GM10847 (cell line): ENCODE data around the gene MRPS23.

Source experiments
- POLR2A ChIP-seq: IDR thresholded peaks from 2 replicates; pipeline ENCODE4 v1.6.1; 2011; ENCODE audit not compliant: insufficient read length; ENCODE audit errors: extremely low read depth

The MRPS23 gene

DNA sequence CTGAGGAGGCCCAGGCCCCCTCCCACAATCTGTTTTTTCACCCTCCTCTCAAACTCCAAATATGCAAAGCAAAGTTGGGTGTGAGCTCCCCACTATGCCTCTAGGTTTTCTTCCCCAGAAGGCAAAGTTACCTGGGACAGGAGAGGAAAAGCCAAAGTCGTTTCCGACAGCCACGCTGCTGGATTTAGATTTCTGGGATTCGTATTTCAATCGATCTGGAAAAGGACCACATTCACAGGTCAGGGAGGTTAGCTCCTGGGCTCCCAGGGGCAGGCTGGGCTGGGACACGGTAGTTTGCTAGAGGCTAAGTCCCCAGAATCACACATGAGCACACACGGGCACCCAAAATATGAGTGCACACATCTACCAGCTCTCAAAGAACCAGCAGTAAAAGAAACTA is 21.3 kb upstream of the MRPS23 start:
- TF ChIP-seq POLR2A = no peak

DNA sequence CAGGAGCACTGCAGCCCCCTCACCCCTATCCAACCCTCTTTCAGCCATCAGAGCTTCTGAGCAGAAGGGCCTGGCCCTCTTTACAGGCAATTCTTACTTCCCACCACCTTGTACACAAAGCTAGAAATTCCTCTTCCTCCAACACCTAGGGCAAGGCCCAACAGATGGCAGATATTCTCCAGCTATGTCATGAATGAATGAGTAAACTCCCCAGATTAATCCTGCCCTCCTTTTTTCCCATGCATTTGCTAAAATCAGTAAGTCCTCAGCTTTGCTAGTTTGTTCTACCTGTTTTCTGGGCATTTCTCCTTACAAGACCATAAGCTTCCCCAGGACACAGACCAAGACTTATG is 20.4 kb upstream of the MRPS23 start:
- TF ChIP-seq POLR2A = no peak

DNA sequence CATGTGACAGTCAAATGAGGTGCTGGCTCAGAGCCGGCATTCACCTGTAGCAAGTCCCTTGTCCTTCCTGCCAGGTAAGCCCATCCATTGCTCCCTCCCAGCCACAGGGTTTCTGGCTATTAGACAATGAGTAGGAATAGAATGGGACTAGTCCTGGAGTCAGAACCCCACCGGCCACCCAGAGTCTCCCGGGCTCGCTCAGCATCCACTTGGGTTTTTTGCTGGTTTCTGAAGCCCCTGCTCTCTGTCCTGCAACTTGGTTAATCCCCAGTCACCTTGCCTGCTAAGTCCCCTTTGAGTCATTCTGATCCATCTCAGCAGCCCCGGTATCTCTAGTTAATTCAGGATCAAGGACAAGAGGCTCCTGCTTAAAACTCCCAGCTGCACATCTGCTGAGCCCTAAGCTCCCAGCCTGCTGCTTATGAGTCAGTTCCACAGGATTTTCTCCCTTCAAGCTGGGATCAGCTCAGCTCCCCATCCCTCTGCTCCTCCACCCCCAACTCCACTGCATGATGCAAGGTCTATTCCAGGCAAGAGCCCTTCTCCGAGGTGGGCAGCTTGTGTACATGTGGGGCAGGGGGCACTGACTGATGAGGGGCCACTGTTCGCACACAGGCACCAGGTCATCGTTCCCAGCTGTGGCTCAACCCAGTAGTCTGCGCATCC is 19.9 kb upstream of the MRPS23 start:
- TF ChIP-seq POLR2A = no peak

DNA sequence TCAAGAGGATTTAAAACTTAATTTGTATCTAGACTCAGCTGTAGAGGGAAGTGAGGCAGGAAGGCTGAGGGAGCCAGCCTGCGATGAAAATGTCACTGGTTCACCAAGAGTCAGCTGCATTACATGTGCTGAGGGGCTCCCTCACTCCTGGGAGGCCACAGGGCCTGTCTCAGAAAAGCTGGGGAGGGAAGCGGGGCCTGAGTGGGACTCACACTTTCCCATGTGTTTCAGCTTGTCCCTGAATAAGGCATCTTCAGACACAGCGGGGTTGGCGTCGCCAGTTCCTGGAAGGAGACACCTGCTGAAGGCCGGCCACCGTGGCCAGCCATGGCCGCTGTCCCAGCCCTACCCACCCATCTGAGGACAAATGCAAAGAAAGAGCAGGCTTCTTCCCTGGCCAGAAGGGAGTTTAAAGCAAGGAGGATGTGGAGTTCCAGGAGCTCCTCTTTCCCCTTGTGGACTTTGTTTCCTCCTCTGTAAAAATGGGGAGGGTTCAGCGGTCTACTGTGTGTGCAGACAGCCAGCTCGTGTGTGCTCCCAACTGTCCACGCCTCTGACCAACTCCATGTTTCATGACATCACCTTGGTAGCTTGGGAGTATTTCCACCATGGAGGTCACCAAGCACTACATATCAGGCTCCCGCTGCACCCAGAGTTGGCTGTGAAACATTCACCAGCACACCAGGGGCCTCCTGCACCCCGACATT is 19.2 kb upstream of the MRPS23 start:
- no peak for TF ChIP-seq POLR2A

DNA sequence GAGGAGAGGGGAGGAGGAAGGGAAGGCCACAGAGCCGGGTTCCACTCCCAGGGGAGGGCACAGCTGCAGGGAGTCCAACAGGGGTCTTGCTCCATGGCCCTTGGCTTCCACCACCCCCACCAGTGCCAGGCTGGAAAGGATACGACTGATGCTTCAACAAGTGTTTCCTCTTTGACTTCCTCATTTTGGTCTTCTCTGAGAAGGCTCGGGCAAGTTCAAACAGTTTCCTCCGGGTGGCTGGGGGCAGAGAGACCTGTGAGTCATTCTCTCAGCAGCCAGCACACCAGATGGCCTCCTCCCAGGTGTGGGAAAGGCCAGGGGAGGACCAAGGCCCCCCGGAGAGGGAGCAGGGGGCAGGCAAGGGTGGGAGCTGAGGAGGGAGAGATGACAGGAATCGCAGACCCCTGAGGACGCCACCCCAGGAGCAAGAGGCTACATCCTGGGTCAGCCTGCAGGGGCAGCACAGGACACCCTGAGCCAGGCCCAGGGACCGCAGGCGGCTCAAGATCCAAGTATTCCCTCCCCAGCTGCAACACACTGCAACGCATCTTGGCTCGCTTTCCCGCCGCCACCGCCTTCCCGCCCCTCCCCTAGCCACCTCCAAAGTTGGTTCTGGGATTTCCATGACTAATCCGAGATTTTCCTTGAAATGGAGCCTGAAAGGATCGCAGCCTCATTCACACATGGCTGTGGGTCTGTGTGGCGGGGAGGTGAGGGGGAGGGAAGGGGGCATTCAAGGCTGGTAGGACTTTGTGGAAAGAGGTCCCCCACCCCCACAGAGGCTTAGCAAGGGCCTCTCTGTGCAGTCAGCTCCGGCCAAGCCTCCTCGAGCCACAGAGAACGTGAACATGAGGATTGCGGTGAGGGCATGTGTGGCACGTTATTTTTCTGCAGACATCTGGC is 18.4 kb upstream of the MRPS23 start:
- TF ChIP-seq POLR2A = no peak

DNA sequence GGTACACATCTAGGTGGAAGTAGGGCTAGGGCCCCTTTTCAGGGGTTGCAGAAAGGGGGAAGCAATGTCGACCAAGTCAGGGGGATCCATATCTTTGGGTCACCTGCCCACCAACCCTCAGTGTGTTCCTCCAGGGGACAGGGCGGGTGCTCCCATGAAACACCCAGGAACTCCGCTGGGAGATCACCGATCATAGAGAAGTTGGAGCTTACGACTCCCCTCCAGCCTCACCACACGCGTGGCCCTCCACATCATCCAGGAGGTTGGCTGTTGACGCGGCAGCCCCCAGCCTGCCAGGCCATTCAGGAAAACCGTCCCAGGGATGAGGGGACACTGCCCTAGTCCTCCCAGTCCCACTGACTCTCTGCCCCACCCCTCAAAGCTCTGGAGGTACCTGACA is 17.3 kb upstream of the MRPS23 start:
- no peak for TF ChIP-seq POLR2A

DNA sequence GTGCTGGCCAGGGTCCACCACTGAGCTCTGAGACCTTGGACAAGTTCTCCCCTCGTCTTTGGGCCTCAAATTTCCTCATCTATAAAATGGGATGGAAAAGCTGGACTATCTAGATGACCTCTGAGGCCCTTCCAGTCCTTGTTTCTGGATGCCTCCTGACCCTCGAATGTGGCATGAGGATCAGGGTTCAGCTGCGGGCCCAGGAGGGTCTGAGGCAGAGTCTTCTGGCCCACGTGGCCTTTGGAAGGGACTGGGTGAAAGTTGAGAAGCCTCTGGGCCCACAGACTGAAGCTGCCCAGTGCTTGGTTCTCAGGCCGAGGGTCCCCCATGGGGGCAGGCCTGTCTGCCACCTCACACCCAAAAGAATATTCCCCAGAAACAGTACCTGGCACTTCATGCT is 16.9 kb upstream of the MRPS23 start:
- TF ChIP-seq POLR2A = no peak

DNA sequence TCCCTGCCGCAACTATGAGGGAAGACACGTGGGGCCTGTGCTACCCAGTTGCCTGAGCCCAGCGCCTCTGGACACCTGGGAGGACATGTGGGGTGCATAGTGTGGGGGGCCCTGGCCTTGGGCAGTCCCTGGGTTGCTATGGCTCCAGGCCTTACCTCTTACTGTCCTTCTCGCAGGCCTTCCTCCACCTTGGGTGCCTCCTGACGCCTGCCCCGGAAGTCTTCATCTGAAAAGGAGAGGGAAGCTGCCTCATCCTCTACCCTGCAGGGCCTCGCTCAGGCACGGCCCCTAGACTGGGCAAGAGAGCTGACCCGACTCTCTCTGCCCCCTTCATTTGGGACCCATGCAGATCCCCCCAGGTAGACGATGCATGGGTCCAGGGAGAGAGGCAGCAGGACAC is 16.5 kb upstream of the MRPS23 start:
- no peak for TF ChIP-seq POLR2A

DNA sequence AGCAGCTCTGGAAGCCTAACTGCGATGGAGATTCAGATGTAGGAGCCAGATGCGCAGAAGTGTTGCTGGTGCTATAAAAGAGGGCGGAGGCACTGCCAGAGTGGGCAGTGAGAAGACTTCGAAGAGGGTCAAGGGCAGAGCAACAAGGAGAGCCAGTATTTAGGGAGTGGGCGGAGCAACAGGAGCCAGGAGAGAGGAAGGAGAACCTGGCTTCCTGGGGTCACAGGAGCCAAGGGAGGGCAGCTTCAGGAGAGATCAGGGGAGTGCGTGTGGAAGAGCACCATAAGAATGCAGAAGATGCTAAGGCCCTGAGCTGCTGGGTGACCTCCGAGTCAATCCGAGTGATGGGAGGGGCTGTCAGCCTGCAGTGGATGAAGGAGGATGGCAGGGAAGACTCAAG is 14.4 kb upstream of the MRPS23 start:
- TF ChIP-seq POLR2A = no peak

DNA sequence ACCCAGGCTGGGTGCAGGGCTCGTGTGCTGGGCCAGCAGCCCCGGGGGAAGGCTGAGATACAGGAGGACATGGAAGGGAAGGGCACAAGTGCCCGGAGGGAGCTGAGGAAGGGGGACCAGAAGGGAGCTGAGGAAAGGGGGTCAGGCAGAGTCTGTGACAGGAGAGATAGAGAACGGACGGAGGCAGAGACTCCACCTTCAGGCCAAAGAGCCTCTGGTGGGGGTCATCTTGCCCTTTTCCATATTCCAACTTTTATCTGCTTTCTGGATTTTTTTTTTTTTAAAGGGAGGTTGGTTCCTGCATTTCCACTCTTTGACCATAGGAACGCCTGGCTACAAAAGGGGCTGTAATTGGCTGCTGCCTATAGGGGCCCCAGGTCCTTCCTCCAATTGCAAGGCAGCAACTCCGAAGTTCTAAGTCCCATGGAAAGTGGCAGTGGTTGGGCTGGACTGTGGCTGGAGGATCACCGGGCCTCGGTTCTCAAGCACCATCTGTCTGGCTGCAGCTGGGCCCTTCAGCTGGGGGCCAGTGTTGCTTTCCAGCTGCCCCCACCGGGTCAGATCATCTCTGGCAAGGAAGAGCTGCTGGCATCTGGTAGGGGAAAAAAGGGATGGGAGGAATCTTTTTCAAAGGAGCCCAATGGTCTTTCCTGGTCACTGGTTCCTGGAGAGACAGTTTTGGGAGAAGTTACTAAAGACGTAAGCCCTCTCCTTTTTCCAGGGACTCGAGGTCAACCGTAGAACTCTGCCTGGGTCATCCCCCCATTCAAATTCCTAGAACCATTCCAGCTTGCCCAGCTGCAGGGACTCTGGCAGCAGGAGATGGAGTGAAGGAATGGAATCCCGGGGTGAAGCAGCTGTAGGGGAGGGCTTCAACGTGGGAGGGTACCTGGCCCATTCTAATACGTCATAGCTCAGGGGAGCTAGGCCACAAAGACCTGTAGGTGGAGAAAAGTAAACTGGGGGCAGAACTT is 13.1 kb upstream of the MRPS23 start:
- no peak for TF ChIP-seq POLR2A

DNA sequence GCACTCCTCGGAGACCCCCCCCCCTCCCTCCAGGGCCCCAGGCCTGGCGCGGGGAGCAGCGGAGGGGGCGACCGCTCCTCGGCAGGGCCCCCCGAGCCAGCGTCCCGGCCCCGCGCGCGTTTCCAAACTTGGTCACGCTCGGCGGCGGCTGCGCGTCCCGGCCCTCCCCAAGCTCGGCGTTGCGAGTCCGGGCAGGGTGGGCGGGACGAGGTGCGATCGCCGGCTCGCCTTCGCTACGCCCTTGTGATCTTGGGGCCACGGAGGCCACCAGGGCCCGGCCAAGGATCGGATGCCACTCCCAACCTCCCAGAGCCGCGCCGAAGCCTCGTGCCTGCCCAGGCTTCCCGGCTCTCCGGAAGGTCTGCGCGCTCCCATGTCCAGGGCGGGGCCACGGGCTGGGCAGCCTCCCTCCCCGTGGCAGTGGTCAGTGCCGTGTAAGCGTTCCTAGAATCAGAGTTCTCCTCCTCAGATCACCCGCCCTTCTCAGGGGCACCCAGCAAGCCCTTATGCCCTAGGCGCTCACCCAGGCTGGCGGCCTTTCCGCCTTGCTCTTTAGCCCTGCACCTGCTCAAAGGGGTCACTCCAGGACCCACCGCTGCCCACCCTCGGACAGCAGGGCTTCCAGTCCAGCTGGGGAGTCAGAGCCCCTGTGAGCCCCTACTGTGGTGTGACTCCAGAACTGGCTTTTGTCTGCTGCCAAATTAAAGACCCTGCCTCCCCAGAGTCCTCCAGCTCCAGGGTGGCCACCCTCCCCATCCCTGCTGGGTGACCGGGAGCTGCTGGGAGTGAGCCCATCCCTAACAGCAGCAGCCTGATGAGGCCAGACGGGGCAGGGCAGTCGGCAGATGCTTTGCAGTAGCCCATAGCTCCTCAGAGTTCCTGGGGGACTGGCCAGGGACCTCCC is 12.2 kb upstream of the MRPS23 start:
- TF ChIP-seq POLR2A = no peak

DNA sequence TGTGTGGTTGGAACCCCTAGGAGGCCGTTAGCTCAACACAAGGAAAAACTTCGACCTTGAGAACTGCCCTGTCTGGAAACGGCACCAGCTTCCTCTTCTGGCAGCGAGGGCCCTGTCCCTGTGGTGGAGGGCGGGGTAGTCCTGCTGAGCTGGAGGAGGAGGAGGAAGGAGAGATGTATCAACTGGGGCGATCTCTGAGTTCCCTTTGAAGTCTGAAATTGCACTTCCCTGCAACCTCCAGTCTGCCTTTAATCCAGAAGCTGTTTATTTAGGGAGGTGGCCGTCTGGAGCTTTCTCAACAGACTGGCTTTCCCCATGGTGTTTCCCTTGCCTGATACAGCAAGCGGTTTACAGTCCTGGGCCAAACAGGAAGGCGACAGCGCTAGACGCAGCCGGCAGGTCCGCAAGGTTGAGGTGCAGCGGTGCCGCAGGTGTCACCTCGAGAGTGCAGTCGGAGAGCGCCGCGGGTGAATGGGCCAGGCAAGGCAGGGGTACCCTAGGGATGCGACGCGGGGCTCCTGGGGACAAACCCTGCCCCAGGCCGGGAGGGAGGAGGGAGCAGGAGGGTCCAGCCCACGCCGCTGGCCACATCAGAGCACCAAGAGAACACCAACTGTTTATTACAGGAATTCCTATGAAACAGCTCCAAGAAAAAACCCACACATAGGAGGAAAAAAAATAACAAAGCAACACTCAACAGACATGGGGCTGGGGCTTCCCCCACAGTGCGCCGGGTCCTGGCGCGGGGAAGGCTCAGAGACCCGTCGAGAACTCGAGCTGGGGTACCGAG is 11.4 kb upstream of the MRPS23 start:
- no peak for TF ChIP-seq POLR2A

DNA sequence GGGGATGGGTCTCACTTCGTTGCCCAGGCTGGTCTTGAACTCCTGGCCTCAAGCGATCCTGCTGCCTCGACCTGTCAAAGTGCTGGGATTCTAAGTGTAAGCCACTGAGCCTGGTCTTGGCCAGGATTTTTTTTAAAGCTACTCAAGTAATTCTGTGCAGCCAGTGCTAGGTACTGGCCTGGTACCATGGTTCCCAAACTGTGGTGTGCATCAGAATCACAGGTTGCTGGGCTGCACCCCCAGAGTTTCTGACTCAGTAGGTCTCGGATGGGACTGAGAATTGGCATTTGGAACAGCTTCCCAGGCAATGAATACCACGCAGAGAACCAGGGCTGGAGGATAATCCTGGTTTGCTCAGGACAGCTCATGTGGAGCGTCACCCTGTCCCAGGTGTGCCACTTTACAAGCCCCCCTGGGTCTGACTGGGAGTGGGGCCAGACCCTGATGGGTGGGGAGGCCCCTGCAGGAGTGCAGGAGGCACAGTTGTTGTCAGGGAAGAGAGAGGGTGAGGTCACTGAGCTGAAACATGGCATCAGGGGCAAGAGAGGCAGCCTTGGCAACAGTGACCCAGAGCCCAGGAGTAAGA is 10.7 kb upstream of the MRPS23 start:
- no peak for TF ChIP-seq POLR2A
